HK-2 (cell line): Measurements from ENCODE around the gene AP4M1.
"Not testable (repeated sequence)": the region's sequence is repeated elsewhere in the genome, so short reads cannot be mapped to it uniquely, and the experiment has no call there.

Experiments used
- DNase-seq: peaks from one replicate; pipeline ENCODE4 v3.0.0-alpha.2; 2018; ENCODE audit not compliant: unreplicated experiment

The AP4M1 gene

GRCh38 chr7:100130608-100131453 lies 29.4 kb downstream of the AP4M1 start:
- peak; percentile 78 for DNase-seq

GRCh38 chr7:100132126-100132525 lies 30.7 kb downstream of the AP4M1 start:
- no peak for DNase-seq

GRCh38 chr7:100132697-100133151 lies 31.3 kb downstream of the AP4M1 start:
- peak; percentile 59 for DNase-seq

- DNase-seq, result no peak
Measured at GRCh38 chr7:100137851-100138760, 36.7 kb downstream of the AP4M1 start.

- DNase-seq, result no peak
Measured at GRCh38 chr7:100141555-100141949, 40.1 kb downstream of the AP4M1 start.

GRCh38 chr7:100142461-100142860 lies 41.0 kb downstream of the AP4M1 start:
- no peak for DNase-seq

GRCh38 chr7:100146350-100146749 lies 44.9 kb downstream of the AP4M1 start:
- not testable (repeated sequence) for DNase-seq

GRCh38 chr7:100147278-100147677 lies 45.8 kb downstream of the AP4M1 start:
- no peak for DNase-seq

- DNase-seq, result no peak
Measured at GRCh38 chr7:100148225-100148558, 46.7 kb downstream of the AP4M1 start.

GRCh38 chr7:100148559-100149328 lies 47.3 kb downstream of the AP4M1 start, which contains the start of gene LAMTOR4:
Gene LAMTOR4 (plus strand): TSS chr7:100148918. CDS start chr7:100148973, 55 bp downstream.
- DNase-seq, result peak; percentile 99

- DNase-seq, result no peak
Measured at GRCh38 chr7:100152404-100152803, 51.0 kb downstream of the AP4M1 start.

GRCh38 chr7:100152937-100153666 lies 51.7 kb downstream of the AP4M1 start:
- DNase-seq, result no peak

- no peak for DNase-seq
Measured at GRCh38 chr7:100153708-100154535, 52.5 kb downstream of the AP4M1 start.

GRCh38 chr7:100154651-100155491 lies 53.4 kb downstream of the AP4M1 start:
- DNase-seq, result no peak

- DNase-seq, result no peak
Measured at GRCh38 chr7:100155553-100156317, 54.3 kb downstream of the AP4M1 start.

GRCh38 chr7:100156331-100157068 lies 55.1 kb downstream of the AP4M1 start:
- DNase-seq, result no peak

GRCh38 chr7:100157069-100157333 lies 55.6 kb downstream of the AP4M1 start:
- no peak for DNase-seq
